ENCODE measurements around the gene KLHL41. TPM values are rescaled to one million over a fixed set of nuclear protein-coding genes. Genes with fewer than 3 reads are reported as not detected.
"Not testable (repeated sequence)": the region's sequence is repeated elsewhere in the genome, so short reads cannot be mapped to it uniquely, and the experiment has no call there.

KLHL41 gene
- total RNA-seq, 1 experiment from 2014 or later = 1.3 TPM

GRCh38 chr2:169493360-169493759, 16.1 kb upstream of the KLHL41 start:
- in situ Hi-C loops (cut with HindIII; ENCODE audit: low pct_unique_long_range_greater_than_20kb, low sequenced_read_pairs) = no loop called here

GRCh38 chr2:169495310-169495928, 14.1 kb upstream of the KLHL41 start:
- DNase-seq (ENCODE audit: low read depth, low spot score) = no peak
- in situ Hi-C loops (cut with HindIII; ENCODE audit: low pct_unique_long_range_greater_than_20kb, low sequenced_read_pairs) = no loop called here

More at GRCh38 chr2:169493360-169493759, 16.1 kb upstream of the KLHL41 start:
- no peak for DNase-seq (ENCODE audit: low read depth, low spot score)

DNA sequence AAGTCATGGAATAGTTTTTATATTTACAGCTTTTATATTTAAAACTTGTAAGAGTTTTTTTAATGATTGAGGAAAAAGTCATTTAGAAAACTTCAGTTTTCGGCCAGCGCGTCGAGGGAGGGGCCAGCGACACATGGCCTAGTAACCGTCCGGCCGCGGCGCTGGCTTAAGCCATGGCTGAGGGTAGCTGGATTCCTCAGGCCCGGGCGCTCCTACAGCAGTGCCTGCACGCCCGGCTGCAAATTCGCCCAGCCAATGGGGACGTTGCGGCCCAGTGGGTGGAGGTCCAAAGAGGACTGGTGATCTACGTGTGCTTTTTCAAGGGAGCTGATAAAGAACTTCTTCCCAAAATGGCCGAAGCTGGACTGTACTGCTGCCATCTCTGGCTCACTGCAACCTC, 4.9 kb upstream of the KLHL41 start:
- DNase-seq (ENCODE audit: low read depth, low spot score) = no peak
- in situ Hi-C loops (cut with HindIII; ENCODE audit: low pct_unique_long_range_greater_than_20kb, low sequenced_read_pairs) = no loop called here

GRCh38 chr2:169507698-169508097, 1.8 kb upstream of the KLHL41 start:
- in situ Hi-C loops (cut with HindIII; ENCODE audit: low pct_unique_long_range_greater_than_20kb, low sequenced_read_pairs) = no loop called here
- DNase-seq (ENCODE audit: low read depth, low spot score) = peak; percentile 60

DNA sequence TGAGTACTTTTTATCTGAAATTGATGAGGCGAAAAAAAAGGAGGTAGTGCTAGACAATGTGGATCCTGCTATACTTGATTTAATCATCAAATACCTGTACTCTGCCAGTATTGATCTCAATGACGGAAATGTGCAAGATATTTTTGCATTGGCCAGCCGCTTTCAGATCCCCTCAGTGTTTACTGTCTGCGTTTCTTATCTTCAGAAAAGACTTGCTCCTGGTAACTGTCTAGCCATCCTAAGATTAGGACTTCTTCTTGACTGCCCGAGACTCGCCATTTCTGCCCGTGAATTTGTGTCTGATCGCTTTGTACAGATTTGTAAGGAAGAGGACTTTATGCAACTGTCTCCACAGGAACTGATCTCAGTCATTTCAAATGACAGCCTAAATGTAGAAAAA, 453 bp downstream of the KLHL41 start:
- in situ Hi-C loops (cut with HindIII; ENCODE audit: low pct_unique_long_range_greater_than_20kb, low sequenced_read_pairs) = no loop called here
- no peak for DNase-seq (ENCODE audit: low read depth, low spot score)

GRCh38 chr2:169510496-169510895, 994 bp downstream of the KLHL41 start:
- DNase-seq (ENCODE audit: low read depth, low spot score) = no peak
- in situ Hi-C loops (cut with HindIII; ENCODE audit: low pct_unique_long_range_greater_than_20kb, low sequenced_read_pairs) = no loop called here

DNA sequence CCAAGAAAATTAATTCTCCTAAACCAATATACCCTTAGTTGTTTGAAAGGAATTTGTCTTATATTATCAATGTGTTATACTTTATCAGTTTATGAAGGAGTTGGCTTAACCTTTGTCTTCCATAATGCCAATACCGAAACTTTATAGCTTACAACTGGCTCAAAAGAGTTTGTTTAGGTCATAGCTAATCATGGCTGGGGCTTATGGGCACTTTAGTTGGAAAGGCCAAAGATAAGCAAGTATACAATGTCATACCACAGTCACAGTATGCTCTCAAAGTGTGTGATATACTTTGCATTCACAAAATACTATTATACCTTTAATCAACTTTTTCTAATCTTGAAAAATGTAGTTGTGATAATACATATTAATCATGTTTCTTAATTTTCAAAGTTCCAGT, 2.3 kb downstream of the KLHL41 start:
- in situ Hi-C loops (cut with HindIII; ENCODE audit: low pct_unique_long_range_greater_than_20kb, low sequenced_read_pairs) = no loop called here
- no peak for DNase-seq (ENCODE audit: low read depth, low spot score)

DNA sequence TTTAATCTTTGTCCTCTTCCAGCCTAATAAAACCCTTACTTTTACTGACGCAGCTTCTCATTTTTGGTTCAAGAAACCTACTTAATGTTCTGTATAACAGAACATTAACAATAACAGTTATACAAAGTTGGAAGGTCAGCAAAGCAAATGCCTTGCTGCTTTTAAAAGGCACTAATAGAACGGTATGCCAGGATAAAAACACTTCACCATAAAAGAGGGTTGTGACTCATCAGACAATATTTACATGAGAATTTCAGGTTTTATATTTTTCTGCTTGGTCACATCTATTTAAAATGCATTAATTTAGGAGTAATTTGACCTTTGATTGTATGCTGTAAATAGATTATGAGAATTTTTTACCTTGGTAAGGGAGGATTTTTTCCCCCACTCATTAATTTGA, 3.0 kb downstream of the KLHL41 start:
- in situ Hi-C loops (cut with HindIII; ENCODE audit: low pct_unique_long_range_greater_than_20kb, low sequenced_read_pairs) = no loop called here
- DNase-seq (ENCODE audit: low read depth, low spot score) = no peak

DNA sequence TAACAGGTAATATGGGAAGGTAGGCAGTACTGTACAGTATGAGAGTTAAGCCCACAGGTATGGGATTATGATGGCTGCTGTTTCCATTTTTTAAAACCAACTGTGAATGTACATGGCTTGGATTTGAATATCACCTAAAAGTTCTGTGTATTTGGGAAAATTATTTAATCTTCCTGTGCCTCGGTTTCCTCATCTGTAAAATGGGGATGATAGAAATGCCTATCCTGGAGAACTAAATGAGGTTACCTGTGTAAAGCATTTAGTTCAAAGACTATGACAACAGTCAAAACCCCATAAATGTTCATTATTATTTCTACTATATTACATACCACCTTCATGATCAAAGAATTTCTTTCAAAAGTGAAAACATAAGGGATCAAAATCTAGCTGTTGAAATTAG, 3.6 kb downstream of the KLHL41 start:
- DNase-seq (ENCODE audit: low read depth, low spot score) = no peak
- in situ Hi-C loops (cut with HindIII; ENCODE audit: low pct_unique_long_range_greater_than_20kb, low sequenced_read_pairs) = no loop called here

GRCh38 chr2:169513926-169514325, 4.4 kb downstream of the KLHL41 start:
- no peak for DNase-seq (ENCODE audit: low read depth, low spot score)
- in situ Hi-C loops (cut with HindIII; ENCODE audit: low pct_unique_long_range_greater_than_20kb, low sequenced_read_pairs) = no loop called here

- DNase-seq (ENCODE audit: low read depth, low spot score); in situ Hi-C loops (cut with HindIII; ENCODE audit: low pct_unique_long_range_greater_than_20kb, low sequenced_read_pairs): not testable (repeated sequence)
Observed at GRCh38 chr2:169514758-169515157, 5.3 kb downstream of the KLHL41 start.

- DNase-seq (ENCODE audit: low read depth, low spot score); in situ Hi-C loops (cut with HindIII; ENCODE audit: low pct_unique_long_range_greater_than_20kb, low sequenced_read_pairs): not testable (repeated sequence)
Observed at GRCh38 chr2:169516488-169516995, 7.0 kb downstream of the KLHL41 start.

DNA sequence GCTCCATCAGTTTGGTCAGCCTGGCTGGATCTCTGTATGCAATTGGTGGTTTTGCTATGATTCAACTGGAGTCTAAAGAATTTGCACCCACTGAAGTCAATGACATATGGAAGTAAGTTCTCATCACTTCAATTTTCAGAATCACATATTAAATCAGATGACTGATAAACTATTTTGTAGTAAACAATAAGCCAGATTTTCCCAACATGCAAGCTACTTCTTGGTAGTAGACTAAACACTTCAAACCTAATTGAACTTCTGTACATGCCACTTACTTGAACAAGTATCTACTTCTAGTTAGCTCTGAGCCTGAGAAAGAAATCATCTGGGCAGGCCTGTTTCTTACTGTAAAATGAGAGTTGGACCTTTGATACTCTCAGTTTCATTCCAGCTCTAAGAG, 11.4 kb downstream of the KLHL41 start:
- DNase-seq (ENCODE audit: low read depth, low spot score) = no peak
- in situ Hi-C loops (cut with HindIII; ENCODE audit: low pct_unique_long_range_greater_than_20kb, low sequenced_read_pairs) = no loop called here

- in situ Hi-C loops (cut with HindIII; ENCODE audit: low pct_unique_long_range_greater_than_20kb, low sequenced_read_pairs) = no loop called here
- DNase-seq (ENCODE audit: low read depth, low spot score) = no peak
Observed at GRCh38 chr2:169523681-169524080, 14.2 kb downstream of the KLHL41 start.

DNA sequence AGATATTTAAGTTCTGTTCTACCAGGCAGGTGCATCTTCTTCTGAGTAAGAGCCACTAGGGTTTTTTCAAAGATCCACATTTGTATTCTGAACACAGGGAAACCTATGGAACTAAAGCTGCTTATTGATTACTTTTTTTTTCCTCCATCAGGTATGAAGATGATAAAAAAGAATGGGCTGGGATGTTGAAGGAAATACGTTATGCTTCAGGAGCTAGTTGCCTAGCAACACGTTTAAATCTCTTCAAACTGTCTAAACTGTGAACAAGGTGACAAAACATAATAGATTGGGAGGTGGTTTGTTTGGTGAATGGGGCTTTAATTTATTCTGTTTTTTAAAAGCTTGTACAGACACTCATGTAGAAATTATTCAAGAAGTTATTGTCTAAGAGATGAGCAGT, 15.9 kb downstream of the KLHL41 start:
- in situ Hi-C loops (cut with HindIII; ENCODE audit: low pct_unique_long_range_greater_than_20kb, low sequenced_read_pairs) = no loop called here
- DNase-seq (ENCODE audit: low read depth, low spot score) = no peak

GRCh38 chr2:169526451-169526850, 16.9 kb downstream of the KLHL41 start:
- no peak for DNase-seq (ENCODE audit: low read depth, low spot score)
- in situ Hi-C loops (cut with HindIII; ENCODE audit: low pct_unique_long_range_greater_than_20kb, low sequenced_read_pairs) = no loop called here

GRCh38 chr2:169528271-169528701, 18.8 kb downstream of the KLHL41 start:
- peak; percentile 75 for DNase-seq (ENCODE audit: low read depth, low spot score)
- in situ Hi-C loops (cut with HindIII; ENCODE audit: low pct_unique_long_range_greater_than_20kb, low sequenced_read_pairs) = no loop called here

DNA sequence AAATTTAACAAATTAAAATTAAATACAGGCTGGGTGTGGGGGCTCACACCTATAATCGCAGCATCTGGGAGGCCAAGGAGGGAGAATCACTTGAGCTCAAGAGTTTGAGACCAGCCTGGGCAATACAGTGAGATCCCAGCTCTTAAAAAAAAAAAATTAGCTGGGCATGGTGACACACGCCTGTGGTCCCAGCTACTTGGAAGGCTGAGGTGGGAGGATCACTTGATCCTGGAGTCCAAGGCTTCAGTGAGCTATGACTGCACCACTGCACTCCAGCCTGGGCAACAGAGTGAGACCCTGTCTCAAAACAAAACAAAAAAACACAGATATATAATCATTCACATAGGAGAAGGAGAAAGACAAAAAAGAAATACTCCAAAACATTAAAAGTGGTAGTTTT, 30.0 kb downstream of the KLHL41 start:
- DNase-seq (ENCODE audit: low read depth, low spot score); in situ Hi-C loops (cut with HindIII; ENCODE audit: low pct_unique_long_range_greater_than_20kb, low sequenced_read_pairs): not testable (repeated sequence)

DNA sequence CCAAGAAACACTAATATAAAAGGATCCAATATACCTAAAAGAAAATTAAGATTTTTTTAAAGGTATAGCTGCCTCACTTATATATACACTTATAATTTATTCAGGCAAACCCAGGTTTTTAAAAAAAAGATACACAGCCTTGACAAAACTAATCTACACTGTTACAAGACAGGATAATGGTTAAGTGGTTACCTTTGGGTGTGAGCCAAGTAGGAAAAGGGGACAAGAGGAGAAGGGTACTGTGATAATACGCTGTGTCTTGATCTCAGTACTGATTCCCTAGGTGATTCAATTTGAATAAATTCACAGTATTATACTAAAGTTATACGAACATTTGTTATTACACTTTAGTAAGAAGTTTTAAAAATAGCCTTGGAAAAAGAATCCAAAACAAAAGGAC, 30.6 kb downstream of the KLHL41 start:
- in situ Hi-C loops (cut with HindIII; ENCODE audit: low pct_unique_long_range_greater_than_20kb, low sequenced_read_pairs) = no loop called here
- DNase-seq (ENCODE audit: low read depth, low spot score) = no peak

DNA sequence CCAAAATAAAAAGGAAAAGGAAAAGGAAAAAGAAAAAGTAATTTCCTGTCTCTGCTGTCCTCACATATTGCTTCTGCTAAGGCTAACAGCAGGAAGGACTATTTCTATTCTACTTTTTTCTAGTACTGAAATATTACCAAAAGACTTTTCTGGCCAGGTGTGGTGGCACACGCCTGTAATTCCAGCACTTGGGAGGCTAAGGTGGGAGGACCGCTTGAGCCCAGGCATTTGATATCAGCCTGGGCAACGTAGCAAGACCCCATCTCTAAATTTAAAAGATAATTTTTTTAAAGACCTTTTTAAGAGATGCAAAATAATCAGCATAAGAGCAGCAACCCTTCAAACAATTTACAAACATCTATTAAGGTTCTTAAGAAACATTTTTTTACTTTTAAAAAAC, 32.9 kb downstream of the KLHL41 start:
- no peak for DNase-seq (ENCODE audit: low read depth, low spot score)
- in situ Hi-C loops (cut with HindIII; ENCODE audit: low pct_unique_long_range_greater_than_20kb, low sequenced_read_pairs) = no loop called here

Measured in SK-MEL-5 (cell line).